Lung microvascular endothelial cell (primary cell): ENCODE data around the gene NUP50. TPM values are rescaled to one million over a fixed set of nuclear protein-coding genes. Genes with fewer than 3 reads are reported as not detected.
"Not testable (repeated sequence)": the region's sequence is repeated elsewhere in the genome, so short reads cannot be mapped to it uniquely, and the experiment has no call there.

Experiments
- DNase-seq, 2 donors: peaks; one replicate each; pipeline versions ENCODE4 v3.0.0 to v3.0.0-alpha.2; 2010; ENCODE audit warnings: low read depth in 2 of 2
- total RNA-seq: library from RNA; depleted of rRNA; stranded (reverse); fragments of >200 nt; gene quantifications from 2 replicates; pipeline ENCODE4 v1.2.1, GENCODE V29; 2014

Gene NUP50
- total RNA-seq, 1 donor from 2014 or later: 41.5 TPM

- DNase-seq: peak; percentile 38 to 42
These were observed 3.9 kb upstream of the NUP50 start for GRCh38 chr22:45159652-45160462.

- DNase-seq: peak in 1 of 2 donors; percentile 9
These were observed 1.2 kb upstream of the NUP50 start for GRCh38 chr22:45162531-45162930.

- DNase-seq: peak; percentile 50 to 56
These were observed 650 bp upstream of the NUP50 start for GRCh38 chr22:45163099-45163450.

GRCh38 chr22:45164270-45165088 is 754 bp downstream of the NUP50 start:
- peak; percentile 7 to 19 for DNase-seq

GRCh38 chr22:45166932-45167331 is 3.2 kb downstream of the NUP50 start:
- no peak for DNase-seq

- no peak for DNase-seq
These were observed 6.1 kb downstream of the NUP50 start for GRCh38 chr22:45169591-45170466.

GRCh38 chr22:45171830-45172229 is 8.1 kb downstream of the NUP50 start:
- no peak for DNase-seq

GRCh38 chr22:45172881-45173585 is 9.3 kb downstream of the NUP50 start:
- DNase-seq: no peak

- DNase-seq: no peak
These were observed 15.7 kb downstream of the NUP50 start for GRCh38 chr22:45179276-45180049.

GRCh38 chr22:45180146-45180679 is 16.5 kb downstream of the NUP50 start:
- no peak for DNase-seq

GRCh38 chr22:45181240-45181639 is 17.5 kb downstream of the NUP50 start:
- DNase-seq: no peak

GRCh38 chr22:45181766-45182165 is 18.0 kb downstream of the NUP50 start:
- DNase-seq: peak in 1 of 2 donors; percentile 70

GRCh38 chr22:45183974-45184373 is 20.2 kb downstream of the NUP50 start:
- DNase-seq: no peak

- no peak for DNase-seq
These were observed 22.2 kb downstream of the NUP50 start for GRCh38 chr22:45185718-45186514.

- peak in 1 of 2 donors; percentile 72 for DNase-seq
These were observed 24.2 kb downstream of the NUP50 start for GRCh38 chr22:45187891-45188290.

GRCh38 chr22:45188779-45189178 is 25.1 kb downstream of the NUP50 start:
- DNase-seq: no peak

GRCh38 chr22:45190202-45190872 is 26.6 kb downstream of the NUP50 start:
- DNase-seq: no peak

- not testable (repeated sequence) for DNase-seq
These were observed 28.0 kb downstream of the NUP50 start for GRCh38 chr22:45191746-45192145.
